Progenitor cell of endocrine pancreas (in vitro differentiated cells): ENCODE data around the gene FXN. TPM values are rescaled to one million over a fixed set of nuclear protein-coding genes. Genes with fewer than 3 reads are reported as not detected.
"Not testable (repeated sequence)": the region's sequence is repeated elsewhere in the genome, so short reads cannot be mapped to it uniquely, and the experiment has no call there.

ENCODE experiments used
- DNase-seq: peaks from one replicate; pipeline ENCODE4 v3.0.0; 2021; ENCODE audit warnings: low spot score; ENCODE audit not compliant: unreplicated experiment
- H3K27ac Mint-ChIP-seq: 2 replicates; pipeline ENCODE4 v1.8.0; 2021; ENCODE audit warnings: mild to moderate bottlenecking, moderate library complexity, mixed read lengths
- H3K27me3 Mint-ChIP-seq: 2 replicates; pipeline ENCODE4 v1.8.0; 2021; ENCODE audit warnings: mixed read lengths
- H3K36me3 Mint-ChIP-seq: 2 replicates; pipeline ENCODE4 v1.8.0; 2022; ENCODE audit warnings: mixed read lengths; ENCODE audit not compliant: insufficient read depth
- H3K4me1 Mint-ChIP-seq: 2 replicates; pipeline ENCODE4 v1.8.0; 2021; ENCODE audit warnings: low read depth, mixed read lengths
- H3K4me3 Mint-ChIP-seq: 2 replicates; pipeline ENCODE4 v1.8.0; 2021; ENCODE audit warnings: low read depth, mild to moderate bottlenecking, moderate library complexity, mixed read lengths
- H3K9me3 Mint-ChIP-seq: 2 replicates; pipeline ENCODE4 v1.8.0; 2021; ENCODE audit warnings: low read depth, mixed read lengths
- CTCF ChIP-seq: fragments of 200-600 bp; sonication (generic); IDR thresholded peaks from one replicate; pipeline ENCODE4 v1.5.0; 2021; ENCODE audit warnings: antibody characterized with exemption, mild to moderate bottlenecking; ENCODE audit not compliant: unreplicated experiment
- long read RNA-seq: library from polyadenylated mRNA; unstranded; transcript quantifications from one replicate; pipeline ENCODE4 v2.0.0, GENCODE V29; 2020
- total RNA-seq: library from RNA; stranded (reverse); gene quantifications from 2 replicates; pipeline ENCODE4 v1.2.1, GENCODE V29; 2021

The FXN gene
- total RNA-seq, result 25.7 and 28.6 TPM in 2 replicates
- long read RNA-seq, full-length matches to known transcripts, result 21 of 23 reads
- long read RNA-seq, partial matches to known transcripts, result 0 of 23 reads
- long read RNA-seq, other reads (novel, unspliced or antisense), result 2 of 23 reads

GRCh38 chr9:69035438-69036308, at the start of gene FXN:
Gene FXN, plus strand, starts transcription at chr9:69035752. Its CDS starts 31 bp downstream, at chr9:69035783.
- H3K27ac Mint-ChIP-seq, result peak within 1 kb of the TSS; percentile 97
- peak within 1 kb of the TSS; percentile 95 for H3K4me3 Mint-ChIP-seq
- no peaks in the 10 kb centered on the region for H3K9me3 Mint-ChIP-seq
- H3K36me3 Mint-ChIP-seq, result no peaks in the 10 kb centered on the region
- TF ChIP-seq CTCF, result peak; percentile 100
- no peaks in the 10 kb centered on the region for H3K27me3 Mint-ChIP-seq
- peaks cover 4% of the 10 kb centered on the region for H3K4me1 Mint-ChIP-seq
- DNase-seq, result peak; percentile 79

GRCh38 chr9:68986949-68987348, 48.6 kb upstream of the FXN start:
- H3K9me3 Mint-ChIP-seq, H3K4me1 Mint-ChIP-seq, DNase-seq, H3K27ac Mint-ChIP-seq, H3K4me3 Mint-ChIP-seq, H3K36me3 Mint-ChIP-seq, H3K27me3 Mint-ChIP-seq: not testable (repeated sequence)

GRCh38 chr9:68991457-68991856, 44.1 kb upstream of the FXN start:
- Mint-ChIP-seq H3K36me3 (no peaks in the 10 kb centered on the region), H3K9me3 (no peaks in the 10 kb centered on the region), H3K27ac (no peak overlapping the region), H3K4me3 (no peak overlapping the region), H3K4me1 (peaks cover 2% of the 10 kb centered on the region), H3K27me3 (no peaks in the 10 kb centered on the region)
- TF ChIP-seq CTCF, result no peak
- DNase-seq, result no peak

- TF ChIP-seq CTCF, result no peak
- no peaks in the 10 kb centered on the region for H3K9me3 Mint-ChIP-seq
Observed at GRCh38 chr9:68995776-68996175, 39.8 kb upstream of the FXN start.

GRCh38 chr9:68996462-68996861, 39.1 kb upstream of the FXN start:
- Mint-ChIP-seq H3K9me3 (no peaks in the 10 kb centered on the region), H3K27ac (no peak overlapping the region), H3K4me3 (no peak overlapping the region), H3K36me3 (no peaks in the 10 kb centered on the region), H3K4me1 (peaks cover 2% of the 10 kb centered on the region), H3K27me3 (peaks cover 6% of the 10 kb centered on the region)
- TF ChIP-seq CTCF, result no peak
- no peak for DNase-seq

More at GRCh38 chr9:68995776-68996175, 39.8 kb upstream of the FXN start:
- Mint-ChIP-seq H3K36me3 (no peaks in the 10 kb centered on the region), H3K27ac (no peak overlapping the region), H3K27me3 (peaks cover 6% of the 10 kb centered on the region), H3K4me3 (no peak overlapping the region), H3K4me1 (peaks cover 2% of the 10 kb centered on the region)
- DNase-seq, result no peak
